Stromal cell of bone marrow (primary cell): Measurements from ENCODE around the gene SMYD4.
"Not testable (repeated sequence)": the region's sequence is repeated elsewhere in the genome, so short reads cannot be mapped to it uniquely, and the experiment has no call there.

Experiments used
- DNase-seq: peaks from one replicate; pipeline ENCODE4 v3.0.0-alpha.2; 2012; ENCODE audit warnings: low read depth

SMYD4 gene

GRCh38 chr17:1783271-1783670 lies 46.4 kb downstream of the SMYD4 start:
- no peak for DNase-seq

DNA sequence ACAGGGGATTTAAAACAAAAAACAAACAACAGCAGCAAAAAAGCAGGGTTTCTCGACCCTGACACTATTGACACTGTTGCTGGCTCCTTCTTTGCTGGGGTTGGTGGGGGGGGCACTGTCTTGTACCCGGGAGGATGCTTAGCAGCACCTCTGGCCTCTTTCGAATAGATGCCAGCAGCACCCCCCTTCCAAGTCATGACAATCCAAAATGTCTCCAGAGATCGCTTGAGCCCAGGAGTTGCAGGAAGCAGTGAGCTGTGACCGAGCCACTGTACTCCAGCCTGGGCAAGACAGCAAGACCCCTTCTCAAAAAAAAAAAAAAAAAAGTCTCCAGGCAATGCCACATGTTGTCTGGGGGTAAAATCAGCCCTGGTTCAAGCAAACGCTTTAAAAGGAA lies 47.5 kb downstream of the SMYD4 start:
- DNase-seq = no peak

- peak; percentile 92 for DNase-seq
Measured at GRCh38 chr17:1779571-1780131, 50.1 kb downstream of the SMYD4 start.

GRCh38 chr17:1776857-1777256 lies 52.8 kb downstream of the SMYD4 start:
- no peak for DNase-seq

DNA sequence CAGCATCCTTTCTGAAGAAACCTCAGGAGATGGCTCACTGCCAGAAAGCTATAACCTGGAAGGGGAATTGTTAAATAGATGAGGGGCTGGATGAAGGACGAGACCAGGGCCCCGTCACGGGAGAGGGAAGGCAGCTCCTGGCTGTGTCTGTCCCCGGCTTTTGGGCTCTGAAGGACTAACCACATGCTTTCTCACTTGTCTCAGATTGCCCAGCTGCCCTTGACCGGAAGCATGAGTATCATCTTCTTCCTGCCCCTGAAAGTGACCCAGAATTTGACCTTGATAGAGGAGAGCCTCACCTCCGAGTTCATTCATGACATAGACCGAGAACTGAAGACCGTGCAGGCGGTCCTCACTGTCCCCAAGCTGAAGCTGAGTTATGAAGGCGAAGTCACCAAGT lies 53.4 kb downstream of the SMYD4 start:
- DNase-seq = no peak

DNA sequence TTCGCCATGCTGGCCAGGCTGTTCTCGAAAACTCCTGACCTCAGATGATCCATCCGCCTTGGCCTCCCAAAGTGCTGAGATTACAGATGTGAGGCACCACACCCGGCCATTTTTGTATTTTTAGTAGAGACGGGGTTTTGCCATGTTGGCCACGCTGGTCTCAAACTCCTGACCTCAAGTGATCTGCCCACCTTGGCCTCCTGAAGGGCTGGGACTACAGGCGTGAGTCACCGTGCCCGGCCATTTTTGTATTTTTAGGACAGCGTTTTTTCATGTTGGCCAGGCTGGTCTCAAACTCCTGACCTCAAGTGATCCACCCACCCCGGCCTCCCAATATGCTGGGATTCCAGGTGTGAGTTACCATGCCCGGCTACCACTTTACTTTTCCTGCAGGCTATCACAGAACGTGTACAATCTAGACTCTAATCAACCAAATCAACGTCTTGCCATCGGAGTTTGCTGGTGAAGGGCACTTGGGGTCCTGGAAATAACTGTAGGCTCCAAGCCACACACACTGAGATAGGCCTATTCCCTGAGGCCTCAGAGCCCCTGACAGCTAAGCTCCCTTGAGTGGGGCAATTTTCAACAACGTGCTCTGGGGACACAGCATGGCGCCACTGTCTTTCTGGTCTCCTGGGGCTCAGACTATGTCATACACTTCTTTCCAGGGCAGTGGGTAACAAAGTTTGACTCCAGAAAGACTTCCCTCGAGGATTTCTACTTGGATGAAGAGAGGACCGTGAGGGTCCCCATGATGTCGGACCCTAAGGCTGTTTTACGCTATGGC lies 55.1 kb downstream of the SMYD4 start:
- no peak for DNase-seq

- no peak for DNase-seq
Measured at GRCh38 chr17:1773696-1774181, 56.0 kb downstream of the SMYD4 start.

- DNase-seq = not testable (repeated sequence)
Measured at GRCh38 chr17:1773000-1773695, 56.6 kb downstream of the SMYD4 start.

DNA sequence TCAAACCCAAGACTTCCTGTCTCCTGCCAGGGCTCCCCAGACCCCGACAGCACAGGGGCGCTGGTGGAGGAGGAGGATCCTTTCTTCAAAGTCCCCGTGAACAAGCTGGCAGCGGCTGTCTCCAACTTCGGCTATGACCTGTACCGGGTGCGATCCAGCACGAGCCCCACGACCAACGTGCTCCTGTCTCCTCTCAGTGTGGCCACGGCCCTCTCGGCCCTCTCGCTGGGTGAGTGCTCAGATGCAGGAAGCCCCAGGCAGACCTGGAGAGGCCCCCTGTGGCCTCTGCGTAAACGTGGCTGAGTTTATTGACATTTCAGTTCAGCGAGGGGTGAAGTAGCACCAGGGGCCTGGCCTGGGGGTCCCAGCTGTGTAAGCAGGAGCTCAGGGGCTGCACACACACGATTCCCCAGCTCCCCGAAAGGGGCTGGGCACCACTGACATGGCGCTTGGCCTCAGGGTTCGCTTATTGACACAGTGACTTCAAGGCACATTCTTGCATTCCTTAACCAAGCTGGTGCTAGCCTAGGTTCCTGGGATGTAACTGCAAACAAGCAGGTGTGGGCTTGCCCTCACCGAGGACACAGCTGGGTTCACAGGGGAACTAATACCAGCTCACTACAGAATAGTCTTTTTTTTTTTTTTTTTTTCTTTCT lies 59.8 kb downstream of the SMYD4 start:
- DNase-seq = no peak

DNA sequence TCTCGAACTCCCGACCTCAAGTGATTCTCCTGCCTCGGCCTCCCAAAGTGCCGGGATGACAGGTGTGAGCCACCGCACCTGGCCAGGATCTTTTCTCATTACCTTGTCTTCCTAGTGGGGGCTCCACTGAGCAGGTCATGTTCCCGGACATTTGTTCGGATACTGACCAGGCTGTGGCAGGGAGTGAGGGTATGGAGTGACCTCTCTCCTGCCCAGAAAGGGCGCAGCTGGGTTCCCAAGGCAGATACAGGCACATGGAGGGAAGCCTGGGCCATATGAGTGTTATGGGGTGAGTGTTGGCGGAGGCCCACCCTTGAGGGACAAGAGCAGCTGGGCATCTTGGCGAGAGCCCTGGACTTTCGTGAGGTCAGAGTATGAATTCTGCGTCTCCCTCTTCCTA lies 62.3 kb downstream of the SMYD4 start:
- DNase-seq = no peak

DNA sequence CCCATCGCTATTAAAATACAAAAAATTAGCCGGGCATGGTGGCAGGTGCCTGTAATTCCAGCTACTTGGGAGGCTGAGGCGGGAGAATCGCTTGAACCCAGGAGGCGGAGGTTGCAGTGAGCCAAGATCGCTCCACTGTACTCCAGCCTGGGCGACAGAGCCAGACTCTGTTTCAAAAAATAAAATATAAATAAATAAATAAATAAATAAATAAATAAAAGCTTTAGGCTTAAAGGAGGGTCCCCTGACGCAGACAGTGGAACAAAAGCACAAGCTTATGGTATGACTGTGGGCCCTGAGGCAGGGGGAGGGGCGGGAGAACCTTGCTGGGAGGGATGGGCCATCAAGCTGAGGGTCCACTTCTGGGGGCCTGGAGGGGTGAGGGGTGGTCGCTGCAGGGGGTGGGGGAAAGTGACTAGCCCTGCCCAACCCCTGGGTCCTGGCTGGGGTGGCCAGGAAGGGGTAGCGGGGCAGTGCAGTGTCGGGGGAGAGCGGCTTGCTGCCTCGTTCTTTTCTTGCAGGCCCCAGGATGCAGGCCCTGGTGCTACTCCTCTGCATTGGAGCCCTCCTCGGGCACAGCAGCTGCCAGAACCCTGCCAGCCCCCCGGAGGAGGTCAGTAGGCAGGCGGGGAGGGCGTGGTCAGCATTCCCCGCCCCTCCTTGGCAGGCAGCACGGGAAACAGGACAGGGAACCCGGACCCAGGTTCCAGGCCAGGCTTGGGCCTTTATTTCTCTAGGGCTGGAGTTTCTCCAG lies 63.1 kb downstream of the SMYD4 start:
- DNase-seq = no peak

DNA sequence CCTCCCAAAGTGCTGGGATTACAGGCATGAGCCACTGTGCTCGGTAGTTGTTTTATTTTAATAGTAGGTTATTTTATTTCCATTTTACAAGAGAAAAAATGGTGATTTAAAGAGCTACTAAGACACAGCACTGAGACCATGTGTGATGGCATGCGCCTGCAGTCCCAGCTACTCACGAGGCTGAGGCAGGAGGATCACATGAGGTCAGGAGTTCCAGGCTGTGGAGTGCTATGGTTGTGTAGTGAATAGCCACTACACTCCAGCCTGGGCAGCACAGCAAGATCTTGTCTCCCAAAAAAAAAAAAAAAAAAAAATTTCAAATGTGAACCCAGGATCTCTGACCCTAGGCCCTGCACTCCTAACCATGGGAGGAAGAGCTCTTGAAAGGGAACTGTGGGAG lies 64.1 kb downstream of the SMYD4 start:
- no peak for DNase-seq

DNA sequence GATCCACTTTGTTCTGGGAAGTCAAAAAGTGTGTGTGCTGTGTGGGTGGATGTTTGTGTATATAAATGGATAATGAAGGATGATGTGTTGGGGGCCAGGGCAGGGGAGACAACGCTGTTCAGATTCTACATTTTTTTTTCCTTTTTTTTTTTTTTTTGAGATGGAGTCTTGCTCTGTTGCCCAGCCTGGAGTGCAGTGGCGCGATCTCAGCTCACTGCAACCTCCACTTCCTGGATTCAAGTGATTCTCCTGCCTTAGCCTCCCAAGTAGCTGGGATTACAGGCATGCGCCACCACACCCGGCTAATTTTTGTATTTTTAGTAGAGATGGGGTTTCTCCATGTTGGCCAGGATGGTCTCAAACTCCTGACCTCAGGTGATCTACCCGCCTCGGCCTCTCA lies 65.0 kb downstream of the SMYD4 start:
- not testable (repeated sequence) for DNase-seq

DNA sequence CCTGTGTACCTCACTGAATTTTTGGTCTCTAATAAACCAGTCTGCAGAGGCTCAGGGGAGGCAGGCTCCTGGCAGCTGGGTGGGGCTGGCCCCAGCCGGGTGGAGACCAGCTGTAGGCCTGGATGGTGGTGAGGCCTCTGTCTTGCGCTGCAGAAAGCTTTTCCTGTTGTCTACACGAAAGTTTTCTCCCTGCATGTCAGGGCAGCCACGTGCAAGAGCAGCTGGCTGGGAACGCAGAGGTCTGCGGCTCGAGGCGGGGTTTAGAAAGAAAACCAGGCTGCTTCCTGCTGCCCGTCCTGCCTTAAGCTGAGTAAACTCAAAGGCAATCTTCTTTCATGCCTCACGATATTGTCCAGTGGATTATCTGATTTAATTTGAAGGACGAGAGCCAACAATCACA lies 65.4 kb downstream of the SMYD4 start:
- peak; percentile 82 for DNase-seq

DNA sequence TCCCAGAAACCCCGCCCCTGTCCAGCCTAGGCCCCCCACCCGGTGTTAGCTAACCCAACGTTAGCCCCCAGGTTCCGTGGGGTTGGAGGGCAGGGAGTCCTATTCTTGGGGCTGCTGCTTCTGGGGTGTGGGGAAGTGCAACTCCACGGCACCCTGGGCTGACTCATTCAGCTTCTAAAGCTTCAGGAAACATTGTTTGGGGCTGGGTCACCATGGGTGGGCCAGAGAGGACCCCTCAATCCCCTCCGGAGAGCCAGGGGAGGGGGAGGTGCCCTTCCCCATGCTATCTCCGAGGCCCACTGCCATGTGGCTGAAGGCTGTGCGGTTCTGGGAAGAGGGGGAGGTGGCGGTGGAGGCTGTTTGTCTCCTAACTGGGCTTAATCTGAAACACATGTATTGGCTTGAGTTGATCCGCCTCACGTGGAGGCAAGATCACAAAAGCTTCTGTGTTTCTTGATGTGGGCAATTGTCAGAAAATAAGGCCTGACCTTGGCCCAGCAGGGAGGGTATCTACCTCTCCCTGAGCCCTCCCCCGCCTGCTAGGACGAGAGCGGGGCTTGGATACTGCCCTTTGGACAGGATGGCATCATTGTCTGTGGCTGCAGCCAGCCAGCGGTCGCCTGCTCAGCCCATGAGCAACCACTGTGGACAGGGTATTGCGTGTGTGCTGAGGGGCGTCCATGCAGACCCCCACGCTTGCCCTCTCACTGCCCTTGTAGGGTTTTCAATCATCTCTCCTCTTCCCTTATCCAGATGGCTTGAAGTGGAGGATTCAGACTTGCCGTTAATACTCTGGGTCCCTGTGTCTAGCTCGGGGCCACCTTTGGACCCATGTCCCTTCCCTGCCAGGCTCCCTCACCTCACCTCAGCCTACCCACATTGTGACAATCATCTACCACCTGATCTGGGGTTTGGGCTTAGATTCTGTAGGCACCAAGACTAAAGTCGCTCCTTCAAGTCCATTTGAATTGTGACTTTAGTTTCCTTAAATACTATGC lies 66.5 kb downstream of the SMYD4 start:
- peak; percentile 63 for DNase-seq

- peak; percentile 33 for DNase-seq
Measured at GRCh38 chr17:1762233-1762900, 67.3 kb downstream of the SMYD4 start.

- no peak for DNase-seq
Measured at GRCh38 chr17:1759529-1759928, 70.2 kb downstream of the SMYD4 start.

DNA sequence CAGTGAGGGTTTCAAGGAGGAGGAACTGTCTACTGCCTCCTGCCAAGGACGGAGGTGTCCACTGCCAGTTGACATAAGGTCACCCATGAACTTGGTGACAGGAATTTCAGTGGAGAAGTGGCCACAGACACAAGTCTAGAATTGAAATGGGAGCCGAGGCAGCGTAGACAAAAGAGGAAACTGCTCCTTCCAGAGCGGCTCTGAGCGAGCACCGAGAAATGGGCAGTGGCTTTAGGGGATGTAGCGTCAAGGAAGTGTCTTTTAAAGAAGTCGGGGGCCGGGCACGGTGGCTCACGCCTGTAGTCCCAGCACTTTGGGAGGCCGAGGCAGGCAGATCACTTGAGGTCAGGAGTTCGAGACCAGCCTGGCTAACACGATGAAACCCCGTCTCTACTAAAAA lies 70.9 kb downstream of the SMYD4 start:
- no peak for DNase-seq

DNA sequence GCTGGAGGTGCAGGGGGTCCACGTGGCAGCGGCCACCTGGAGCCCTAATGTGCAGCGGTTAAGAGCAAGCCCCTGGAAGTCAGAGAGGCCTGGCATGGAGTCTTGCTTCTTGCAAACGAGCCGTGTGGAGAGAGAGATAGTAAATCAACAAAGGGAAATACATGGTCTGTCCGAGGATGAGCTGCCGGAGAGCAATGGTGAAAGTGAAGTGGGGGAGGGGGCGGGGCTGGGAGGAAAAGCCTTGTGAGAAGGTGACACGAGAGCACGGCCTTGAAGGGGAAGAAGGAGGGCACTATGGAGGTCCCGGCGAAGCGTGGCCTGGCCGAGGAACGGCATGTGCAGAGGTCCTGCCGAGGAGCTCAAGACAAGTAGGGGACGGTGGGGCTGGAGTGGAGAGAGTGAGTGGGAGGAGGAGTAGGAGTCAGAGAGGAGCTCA lies 73.9 kb downstream of the SMYD4 start:
- no peak for DNase-seq

DNA sequence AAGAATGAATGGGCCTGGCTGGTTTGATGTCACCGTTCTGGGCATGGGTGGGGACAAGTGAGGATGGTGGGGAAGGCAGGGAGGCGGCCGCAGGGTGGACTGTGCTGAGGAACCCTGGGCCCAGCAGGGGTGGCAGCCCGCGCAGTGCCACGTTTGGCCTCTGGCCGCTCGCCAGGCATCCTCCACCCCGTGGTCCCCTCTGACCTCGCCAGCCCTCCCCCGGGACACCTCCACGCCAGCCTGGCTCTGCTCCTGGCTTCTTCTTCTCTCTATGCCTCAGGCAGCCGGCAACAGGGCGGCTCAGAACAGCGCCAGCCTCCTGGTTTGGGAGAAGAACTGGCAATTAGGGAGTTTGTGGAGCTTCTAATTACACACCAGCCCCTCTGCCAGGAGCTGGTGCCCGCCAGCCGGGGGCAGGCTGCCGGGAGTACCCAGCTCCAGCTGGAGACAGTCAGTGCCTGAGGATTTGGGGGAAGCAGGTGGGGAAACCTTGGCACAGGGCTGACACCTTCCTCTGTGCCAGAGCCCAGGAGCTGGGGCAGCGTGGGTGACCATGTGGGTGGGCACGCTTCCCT lies 74.4 kb downstream of the SMYD4 start:
- DNase-seq = no peak
